Measurements from ENCODE around the gene TCF12. TPM values are rescaled to one million over a fixed set of nuclear protein-coding genes. Genes with fewer than 3 reads are reported as not detected.

TCF12 gene
- polyA plus RNA-seq, 3 donors from 2014 or later, result 34.7 to 79.4 (median 57.6) TPM

- Mint-ChIP-seq H3K27ac (peak overlapping the region in 1 of 6 donors; percentile 23), H3K9me3 (no peaks in the 10 kb centered on the region), H3K4me1 (peaks cover 0 to under 1% of the 10 kb centered on the region in 2 donors), H3K27me3 (ENCODE audit: low read depth in 3 of 3) (peaks cover 0 to 2% (median 0%) of the 10 kb centered on the region in 3 donors), H3K4me3 (no peak overlapping the region), H3K36me3 (peaks cover 6 to 18% (median 13%) of the 10 kb centered on the region in 3 donors)
- DNase-seq, result no peak
Measured at GRCh38 chr15:57167821-57168395, 249.5 kb downstream of the TCF12 start.

GRCh38 chr15:57169643-57170042, 251.2 kb downstream of the TCF12 start:
- no peak overlapping the region for H3K4me3 Mint-ChIP-seq
- H3K27ac Mint-ChIP-seq, result no peak overlapping the region
- H3K27me3 Mint-ChIP-seq (ENCODE audit: low read depth in 3 of 3), result peaks cover 0 to 2% (median 0%) of the 10 kb centered on the region in 3 donors
- no peaks in the 10 kb centered on the region for H3K9me3 Mint-ChIP-seq
- no peak for DNase-seq
- H3K36me3 Mint-ChIP-seq, result peaks cover 6 to 14% (median 8%) of the 10 kb centered on the region in 3 donors
- peaks cover 0 to 6% of the 10 kb centered on the region in 2 donors for H3K4me1 Mint-ChIP-seq

GRCh38 chr15:57171426-57171825, 253.0 kb downstream of the TCF12 start:
- Mint-ChIP-seq H3K9me3 (no peaks in the 10 kb centered on the region), H3K4me1 (peaks cover 0 to 6% of the 10 kb centered on the region in 2 donors), H3K27me3 (ENCODE audit: low read depth in 3 of 3) (peaks cover 0 to 2% (median 0%) of the 10 kb centered on the region in 3 donors), H3K4me3 (no peak overlapping the region), H3K27ac (no peak overlapping the region), H3K36me3 (peaks cover 6 to 14% (median 8%) of the 10 kb centered on the region in 3 donors)
- no peak for DNase-seq

GRCh38 chr15:57172925-57173324, 254.5 kb downstream of the TCF12 start:
- Mint-ChIP-seq H3K36me3 (peaks cover 4 to 6% (median 4%) of the 10 kb centered on the region in 3 donors), H3K27me3 (ENCODE audit: low read depth in 3 of 3) (no peaks in the 10 kb centered on the region), H3K9me3 (no peaks in the 10 kb centered on the region), H3K27ac (peak overlapping the region in 1 of 6 donors; percentile 60), H3K4me1 (peaks cover 0 to 6% of the 10 kb centered on the region in 2 donors), H3K4me3 (no peak overlapping the region)
- no peak for DNase-seq

- H3K4me1 Mint-ChIP-seq, result peaks cover 0 to 1% of the 10 kb centered on the region in 2 donors
- H3K4me3 Mint-ChIP-seq, result no peak overlapping the region
- H3K9me3 Mint-ChIP-seq, result no peaks in the 10 kb centered on the region
- no peak for DNase-seq
- no peak overlapping the region for H3K27ac Mint-ChIP-seq
- H3K36me3 Mint-ChIP-seq, result peaks cover 10 to 22% (median 12%) of the 10 kb centered on the region in 3 donors
- H3K27me3 Mint-ChIP-seq (ENCODE audit: low read depth in 3 of 3), result peaks cover 0 to 2% (median 0%) of the 10 kb centered on the region in 3 donors
Measured at GRCh38 chr15:57183041-57183440, 264.6 kb downstream of the TCF12 start.

- peaks cover 0 to 2% (median 0%) of the 10 kb centered on the region in 3 donors for H3K27me3 Mint-ChIP-seq (ENCODE audit: low read depth in 3 of 3)
- no peak overlapping the region for H3K27ac Mint-ChIP-seq
- peaks cover 10 to 22% (median 12%) of the 10 kb centered on the region in 3 donors for H3K36me3 Mint-ChIP-seq
- H3K4me3 Mint-ChIP-seq, result no peak overlapping the region
- no peak for DNase-seq
- no peaks in the 10 kb centered on the region for H3K9me3 Mint-ChIP-seq
- H3K4me1 Mint-ChIP-seq, result peaks cover 0 to 1% of the 10 kb centered on the region in 2 donors
Measured at GRCh38 chr15:57183614-57184344, 265.3 kb downstream of the TCF12 start.

GRCh38 chr15:57184502-57184901, 266.1 kb downstream of the TCF12 start:
- Mint-ChIP-seq H3K27me3 (ENCODE audit: low read depth in 3 of 3) (peaks cover 0 to 2% (median 0%) of the 10 kb centered on the region in 3 donors), H3K27ac (no peak overlapping the region), H3K4me3 (no peak overlapping the region)

GRCh38 chr15:57185507-57186074, 267.1 kb downstream of the TCF12 start:
- H3K4me1 Mint-ChIP-seq, result no peaks in the 10 kb centered on the region
- peaks cover 10 to 22% (median 12%) of the 10 kb centered on the region in 3 donors for H3K36me3 Mint-ChIP-seq
- H3K27me3 Mint-ChIP-seq (ENCODE audit: low read depth in 3 of 3), result peaks cover 0 to 2% (median 0%) of the 10 kb centered on the region in 3 donors
- no peak overlapping the region for H3K4me3 Mint-ChIP-seq
- no peaks in the 10 kb centered on the region for H3K9me3 Mint-ChIP-seq
- DNase-seq, result no peak
- H3K27ac Mint-ChIP-seq, result no peak overlapping the region

More at GRCh38 chr15:57184502-57184901, 266.1 kb downstream of the TCF12 start:
- no peaks in the 10 kb centered on the region for H3K9me3 Mint-ChIP-seq
- peaks cover 10 to 22% (median 12%) of the 10 kb centered on the region in 3 donors for H3K36me3 Mint-ChIP-seq
- no peak for DNase-seq
- no peaks in the 10 kb centered on the region for H3K4me1 Mint-ChIP-seq

- H3K4me1 Mint-ChIP-seq, result no peaks in the 10 kb centered on the region
Measured at GRCh38 chr15:57189466-57189865, 271.0 kb downstream of the TCF12 start.

GRCh38 chr15:57190208-57190607, 271.8 kb downstream of the TCF12 start:
- Mint-ChIP-seq H3K27ac (no peak overlapping the region), H3K27me3 (ENCODE audit: low read depth in 3 of 3) (peaks cover 0 to 2% (median 0%) of the 10 kb centered on the region in 3 donors), H3K36me3 (peaks cover 20 to 25% (median 21%) of the 10 kb centered on the region in 3 donors), H3K9me3 (no peaks in the 10 kb centered on the region), H3K4me1 (no peaks in the 10 kb centered on the region), H3K4me3 (no peak overlapping the region)
- DNase-seq, result no peak

More at GRCh38 chr15:57189466-57189865, 271.0 kb downstream of the TCF12 start:
- Mint-ChIP-seq H3K9me3 (no peaks in the 10 kb centered on the region), H3K4me3 (no peak overlapping the region), H3K27me3 (ENCODE audit: low read depth in 3 of 3) (peaks cover 0 to 2% (median 0%) of the 10 kb centered on the region in 3 donors), H3K27ac (no peak overlapping the region), H3K36me3 (peaks cover 21 to 26% (median 23%) of the 10 kb centered on the region in 3 donors)
- DNase-seq, result no peak

- Mint-ChIP-seq H3K4me3 (no peak overlapping the region), H3K27ac (no peak overlapping the region)
Measured at GRCh38 chr15:57193161-57193560, 274.7 kb downstream of the TCF12 start.

GRCh38 chr15:57195326-57195725, 276.9 kb downstream of the TCF12 start:
- H3K9me3 Mint-ChIP-seq, result no peaks in the 10 kb centered on the region
- no peak overlapping the region for H3K27ac Mint-ChIP-seq

More at GRCh38 chr15:57193161-57193560, 274.7 kb downstream of the TCF12 start:
- DNase-seq, result no peak
- H3K27me3 Mint-ChIP-seq (ENCODE audit: low read depth in 3 of 3), result no peaks in the 10 kb centered on the region
- H3K9me3 Mint-ChIP-seq, result no peaks in the 10 kb centered on the region
- peaks cover 7 to 15% (median 13%) of the 10 kb centered on the region in 3 donors for H3K36me3 Mint-ChIP-seq
- H3K4me1 Mint-ChIP-seq, result no peaks in the 10 kb centered on the region

GRCh38 chr15:57196865-57197264, 278.4 kb downstream of the TCF12 start:
- no peaks in the 10 kb centered on the region for H3K9me3 Mint-ChIP-seq
- no peak for DNase-seq
- peaks cover 0 to 3% (median 0%) of the 10 kb centered on the region in 3 donors for H3K27me3 Mint-ChIP-seq (ENCODE audit: low read depth in 3 of 3)
- no peaks in the 10 kb centered on the region for H3K4me1 Mint-ChIP-seq
- no peak overlapping the region for H3K27ac Mint-ChIP-seq
- H3K4me3 Mint-ChIP-seq, result no peak overlapping the region
- H3K36me3 Mint-ChIP-seq, result peaks cover 7 to 17% (median 14%) of the 10 kb centered on the region in 3 donors

More at GRCh38 chr15:57195326-57195725, 276.9 kb downstream of the TCF12 start:
- Mint-ChIP-seq H3K36me3 (peaks cover 7 to 17% (median 15%) of the 10 kb centered on the region in 3 donors), H3K4me1 (no peaks in the 10 kb centered on the region), H3K27me3 (ENCODE audit: low read depth in 3 of 3) (no peaks in the 10 kb centered on the region), H3K4me3 (no peak overlapping the region)
- DNase-seq, result no peak

GRCh38 chr15:57198131-57198530, 279.7 kb downstream of the TCF12 start:
- Mint-ChIP-seq H3K9me3 (no peaks in the 10 kb centered on the region), H3K27me3 (ENCODE audit: low read depth in 3 of 3) (peaks cover 0 to 3% (median 0%) of the 10 kb centered on the region in 3 donors), H3K4me3 (no peak overlapping the region), H3K27ac (no peak overlapping the region), H3K36me3 (peaks cover 3 to 15% (median 6%) of the 10 kb centered on the region in 3 donors), H3K4me1 (no peaks in the 10 kb centered on the region)
- no peak for DNase-seq
